HepG2 (cell line): ENCODE results near the gene JMJD8. TPM values are rescaled to one million over a fixed set of nuclear protein-coding genes. Genes with fewer than 3 reads are reported as not detected.

Source experiments
- DDIT3 ChIP-seq: sonication (generic); formaldehyde crosslinking; IDR thresholded peaks from 2 replicates; pipeline ENCODE4 v1.4.0; 2020; ENCODE audit warnings: mild to moderate bottlenecking, missing genetic modification reagents
- E2F2 ChIP-seq: sonication (generic); formaldehyde crosslinking; IDR thresholded peaks from 2 replicates; pipeline ENCODE4 v1.4.0; 2020; ENCODE audit warnings: missing genetic modification reagents, borderline replicate concordance
- GTF2F1 ChIP-seq: fragments of 150-350 bp; IDR thresholded peaks from 2 replicates; pipeline ENCODE4 v1.6.1; 2014; ENCODE audit warnings: low read length
- ISX ChIP-seq: sonication (generic); formaldehyde crosslinking; conservative IDR thresholded peaks from 2 replicates; pipeline ENCODE4 v1.5.0; 2020; ENCODE audit warnings: missing genetic modification reagents
- MIER2 ChIP-seq: IDR thresholded peaks from 2 replicates; pipeline ENCODE4 v1.6.1; 2016; ENCODE audit warnings: missing biosample characterization, missing genetic modification reagents
- MIXL1 ChIP-seq: IDR thresholded peaks from 2 replicates; pipeline ENCODE4 v1.6.1; 2016
- MTERF4 ChIP-seq: sonication (generic); formaldehyde crosslinking; IDR thresholded peaks from 2 replicates; pipeline ENCODE4 v1.8.0; 2023; ENCODE audit warnings: mild to moderate bottlenecking, missing genetic modification reagents
- PRDM15 ChIP-seq: sonication (generic); formaldehyde crosslinking; IDR thresholded peaks from 2 replicates; pipeline ENCODE4 v1.4.0; 2020; ENCODE audit warnings: missing genetic modification reagents
- SMARCC2 ChIP-seq: fragments of 450-650 bp; IDR thresholded peaks from 2 replicates; pipeline ENCODE4 v1.6.1; 2017; ENCODE audit warnings: antibody characterized with exemption, mild to moderate bottlenecking
- SRSF4 ChIP-seq: fragments of 200-400 bp; formaldehyde crosslinking; IDR thresholded peaks from one replicate; pipeline ENCODE4 v1.6.1; 2018; ENCODE audit warnings: mild to moderate bottlenecking, low read depth, low read length, moderate library complexity; ENCODE audit not compliant: poor library complexity, severe bottlenecking
- TRIM24 ChIP-seq: sonication (generic); formaldehyde crosslinking; IDR thresholded peaks from 2 replicates; pipeline ENCODE4 v1.8.0; 2022; ENCODE audit warnings: mild to moderate bottlenecking, missing genetic modification reagents
- ZBTB44 ChIP-seq: sonication (generic); formaldehyde crosslinking; IDR thresholded peaks from 2 replicates; pipeline ENCODE4 v1.4.0; 2020; ENCODE audit warnings: missing genetic modification reagents
- ZKSCAN8 ChIP-seq: IDR thresholded peaks from 2 replicates; pipeline ENCODE4 v1.6.1; 2016; ENCODE audit warnings: borderline replicate concordance, missing genetic modification reagents, missing compliant biosample characterization
- ZNF20 ChIP-seq: sonication (generic); formaldehyde crosslinking; IDR thresholded peaks from 2 replicates; pipeline ENCODE4 v1.4.0; 2020; ENCODE audit warnings: mild to moderate bottlenecking, moderate library complexity, missing genetic modification reagents
- ZNF275 ChIP-seq: sonication (generic); formaldehyde crosslinking; IDR thresholded peaks from 2 replicates; pipeline ENCODE4 v1.8.0; 2022; ENCODE audit warnings: missing genetic modification reagents, mild to moderate bottlenecking, inconsistent platforms, borderline replicate concordance
- ZNF331 ChIP-seq: sonication (generic); formaldehyde crosslinking; IDR thresholded peaks from 2 replicates; pipeline ENCODE4 v1.4.0; 2020; ENCODE audit warnings: missing genetic modification reagents
- ZNF570 ChIP-seq: sonication (generic); formaldehyde crosslinking; IDR thresholded peaks from 2 replicates; pipeline ENCODE4 v1.4.0; 2020; ENCODE audit warnings: mild to moderate bottlenecking, missing genetic modification reagents, borderline replicate concordance
- ZNF747 ChIP-seq: sonication (generic); formaldehyde crosslinking; IDR thresholded peaks from 2 replicates; pipeline ENCODE4 v1.8.1; 2023; ENCODE audit warnings: missing genetic modification reagents, mild to moderate bottlenecking, borderline replicate concordance
- ZSCAN31 ChIP-seq: sonication (generic); formaldehyde crosslinking; IDR thresholded peaks from 2 replicates; pipeline ENCODE4 v1.5.0; 2020; ENCODE audit warnings: low read depth, mild to moderate bottlenecking, missing genetic modification reagents
- polyA plus RNA-seq, 8 experiments: library from polyadenylated mRNA; depleted of rRNA in 3 of 8; stranded (reverse) in 7 of 8; unstranded in 1 of 8; fragments of >200 nt; fragmentation: Illumina TruSeq in 4 of 8; extraction: Trizol in 4 of 8; gene quantifications; 2 replicates each; pipeline versions ENCODE4 v1.2.1 to v1.2.3, GENCODE V29; 2011 to 2016; ENCODE audit warnings: low read depth in 4 of 8, missing spikeins in 1 of 8, mixed read lengths in 1 of 8; ENCODE audit not compliant: insufficient read depth in 1 of 8
- total RNA-seq, 5 experiments: library from RNA; depleted of rRNA; stranded (reverse); fragments of >200 nt; fragmentation: Illumina TruSeq; extraction: Trizol; gene quantifications; 2 replicates each; pipeline ENCODE4 v1.2.3, GENCODE V29; 2016; ENCODE audit warnings: low read depth in 1 of 5

JMJD8 gene
- total and polyA plus RNA-seq, 2 of the 13 experiments (the other 11 are each of a cell fraction or from before 2014, with no cell fraction given), result 2.6 to 11.8 TPM

- TF ChIP-seq E2F2 (CRISPR knock-in tag) (no peak), ZBTB44 (CRISPR knock-in tag) (peak; percentile 84), ZNF747 (CRISPR knock-in tag) (no peak), MIER2 (peak; percentile 91), MIXL1 (peak; percentile 30; the same call in 1 of the 2 replicates), ZNF20 (CRISPR knock-in tag) (no peak), MTERF4 (peak; percentile 82; the same call in 1 of the 2 replicates), ZNF275 (CRISPR knock-in tag) (no peak), ZKSCAN8 (CRISPR knock-in tag) (0 out of 2 replicates have a peak, but pooled peaks have one; percentile 31), TRIM24 (CRISPR knock-in tag) (no peak), ZNF331 (CRISPR knock-in tag) (peak; percentile 79; the same call in 1 of the 2 replicates), DDIT3 (CRISPR knock-in tag) (no peak), ISX (CRISPR knock-in tag) (0 out of 2 replicates have a peak, but pooled peaks have one; percentile 76), ZSCAN31 (CRISPR knock-in tag) (no peak), GTF2F1 (no peak), ZNF570 (CRISPR knock-in tag) (0 out of 2 replicates have a peak, but pooled peaks have one; percentile 50), SRSF4 (no peak), PRDM15 (peak; percentile 45; the same call in 1 of the 2 replicates), SMARCC2 (no peak)
Measured at GRCh38 chr16:700684-701584, 16.8 kb upstream of the JMJD8 start (continued).
